B cell (primary cell): ENCODE results near the gene IRF2BPL. TPM values are rescaled to one million over a fixed set of nuclear protein-coding genes. Genes with fewer than 3 reads are reported as not detected.

Experiments
- ATAC-seq: fragments of 200-7000 bp; cut with Tn5 transposase; one replicate; pipeline ENCODE4 v1.10.0; 2021; ENCODE audit warnings: low read depth, mild to moderate bottlenecking, moderate number of reproducible peaks, moderate library complexity
- CTCF ChIA-PET: fragments of 350-600 bp; sonication (Branson Sonifier 250); formaldehyde crosslinking; loops from one replicate; lab custom pipeline; 2021; ENCODE audit warnings: antibody characterized with exemption, inconsistent platforms; lab: Charles Lee
- POLR2A ChIA-PET: fragments of 350-600 bp; sonication (Branson Sonifier 250); formaldehyde crosslinking; loops from one replicate; lab custom pipeline; 2021; ENCODE audit warnings: antibody characterized with exemption; lab: Charles Lee
- DNase-seq: peaks from one replicate; pipeline ENCODE4 v3.0.0; 2013
- H2AFZ ChIP-seq: 2 replicates; pipeline ENCODE4 v1.6.1; 2012; ENCODE audit warnings: mild to moderate bottlenecking, low read depth, low read length; ENCODE audit not compliant: insufficient read depth, poor library complexity, severe bottlenecking
- H3K27ac ChIP-seq, 2 donors: 1 replicate in 1 of 2; 2 replicates in 1 of 2; pipeline ENCODE4 v1.5.1; 2012 to 2013; ENCODE audit warnings: low read length in 2 of 2, mild to moderate bottlenecking in 2 of 2, moderate library complexity in 1 of 2
- H3K27me3 ChIP-seq, 4 experiments: fragments of 200-600 bp in 1 of 4; sonication (generic) in 1 of 4; replicated peaks in 1 of 4; 1 replicate in 2 of 4; 2 replicates in 2 of 4; pipeline versions ENCODE4 v1.6.1 to v1.7.0; 2013 to 2016; ENCODE audit warnings: low read length in 3 of 4, mild to moderate bottlenecking in 2 of 4, mixed read lengths in 1 of 4, moderate library complexity in 1 of 4; ENCODE audit not compliant: insufficient read depth in 4 of 4, control insufficient read depth in 3 of 4; ENCODE audit errors: control extremely low read depth in 1 of 4
- H3K36me3 ChIP-seq, 2 experiments: replicated peaks in 1 of 2; 1 replicate in 1 of 2; 2 replicates in 1 of 2; pipeline versions ENCODE4 v1.6.1 to v1.7.1; 2013; ENCODE audit warnings: low read length in 1 of 2; ENCODE audit not compliant: insufficient read depth in 2 of 2, control insufficient read depth in 1 of 2; ENCODE audit errors: control extremely low read depth in 1 of 2, extremely low read depth in 1 of 2
- H3K4me1 ChIP-seq, 2 donors: fragments of 200-600 bp in 1 of 2; sonication (generic) in 1 of 2; 1 replicate in 1 of 2; 2 replicates in 1 of 2; pipeline versions ENCODE4 v1.5.1 to v1.6.1; 2013 to 2017; ENCODE audit warnings: low read length in 2 of 2; ENCODE audit not compliant: control insufficient read depth in 2 of 2, insufficient read depth in 2 of 2
- H3K4me2 ChIP-seq: replicated peaks from 2 replicates; pipeline ENCODE3; 2012; ENCODE audit warnings: mild to moderate bottlenecking, low read depth, low read length; ENCODE audit not compliant: poor library complexity, severe bottlenecking
- H3K4me3 ChIP-seq, 5 experiments: fragments of 200-600 bp in 1 of 5; sonication (generic) in 1 of 5; 1 replicate in 3 of 5; 2 replicates in 2 of 5; pipeline versions ENCODE4 v1.5.1 to v1.7.0; 2011 to 2016; ENCODE audit warnings: low read length in 4 of 5, mild to moderate bottlenecking in 4 of 5, low read depth in 2 of 5, control low read depth in 1 of 5, moderate library complexity in 1 of 5; ENCODE audit not compliant: insufficient read depth in 1 of 5; ENCODE audit errors: control extremely low read depth in 1 of 5, extremely low read depth in 1 of 5
- H3K79me2 ChIP-seq: fragments of 200-600 bp; sonication (generic); one replicate; pipeline ENCODE4 v1.6.0; 2016; ENCODE audit warnings: low read length; ENCODE audit not compliant: control insufficient read depth, insufficient read depth
- H3K9ac ChIP-seq: fragments of 200-600 bp; sonication (generic); 2 replicates; pipeline ENCODE4 v1.6.1; 2017; ENCODE audit warnings: mild to moderate bottlenecking, low read length, moderate library complexity
- H3K9me3 ChIP-seq, 3 donors: one replicate each; pipeline versions ENCODE4 v1.6.1 to v1.7.1; 2013; ENCODE audit warnings: low read length in 2 of 3; ENCODE audit not compliant: control insufficient read depth in 2 of 3, insufficient read depth in 1 of 3; ENCODE audit errors: control extremely low read depth in 1 of 3
- H4K20me1 ChIP-seq: 2 replicates; pipeline ENCODE4 v1.6.0; 2012; ENCODE audit warnings: mild to moderate bottlenecking, low read length; ENCODE audit not compliant: insufficient read depth, control insufficient read depth, poor library complexity, severe bottlenecking
- H3K27ac Mint-ChIP-seq: one replicate; pipeline ENCODE4 v1.8.0; 2021; ENCODE audit warnings: mixed read lengths
- H3K27me3 Mint-ChIP-seq: one replicate; pipeline ENCODE4 v1.8.0; 2021; ENCODE audit warnings: mixed read lengths
- H3K4me1 Mint-ChIP-seq: one replicate; pipeline ENCODE4 v1.8.0; 2021; ENCODE audit warnings: mixed read lengths
- H3K4me3 Mint-ChIP-seq: one replicate; pipeline ENCODE4 v1.8.0; 2021; ENCODE audit warnings: mixed read lengths
- H3K9me3 Mint-ChIP-seq: one replicate; pipeline ENCODE4 v1.8.0; 2022; ENCODE audit warnings: mixed read lengths; ENCODE audit not compliant: insufficient read depth
- CTCF ChIP-seq: fragments of 200-600 bp; IDR thresholded peaks from one replicate; pipeline ENCODE4 v1.8.0; 2022; ENCODE audit warnings: antibody characterized with exemption, mild to moderate bottlenecking
- EZH2 ChIP-seq: IDR thresholded peaks from 2 replicates; pipeline ENCODE4 v1.6.1; 2012; ENCODE audit warnings: borderline replicate concordance, low read depth, mild to moderate bottlenecking, moderate library complexity, low read length; ENCODE audit not compliant: insufficient read depth, poor library complexity, severe bottlenecking
- WGBS: methylation state at CpG from one replicate; pipeline ENCODE4 v1.1.5; 2013; ENCODE audit warnings: missing lambda C conversion rate; ENCODE audit not compliant: insufficient coverage; 5-methylcytosine and 5-hydroxymethylcytosine counted together
- intact Hi-C: fragments of 100-400 bp; cut with micrococcal nuclease; formaldehyde crosslinking; loops from one replicate; pipeline ENCODE4 v1.10.0; 2022
- polyA plus RNA-seq: library from polyadenylated mRNA; depleted of rRNA; stranded (reverse); fragments of >200 nt; gene quantifications from 2 replicates; pipeline ENCODE4 v1.2.3, GENCODE V29; 2012
- total RNA-seq, 2 donors: library from RNA; stranded (reverse); fragments of 120-200 nt in 1 of 2; gene quantifications; 1 replicate in 1 of 2; 2 replicates in 1 of 2; pipeline versions ENCODE4 v1.2.3 to v1.2.4, GENCODE V29; 2013 to 2022

Gene IRF2BPL
- total and polyA plus RNA-seq, 2 donors (not counting 1 experiment from before 2014, with no cell fraction given): 27.9 to 34.0 TPM

- Histone ChIP-seq H3K27ac (no peak overlapping the region), H3K9ac (no peak overlapping the region), H4K20me1 (no peaks in the 10 kb centered on the region), H3K36me3 (no peaks in the 10 kb centered on the region), H3K9me3 (peaks cover 0 to 8% (median 0%) of the 10 kb centered on the region in 3 donors), H3K79me2 (no peaks in the 10 kb centered on the region), H3K4me1 (peaks cover 4 to 5% of the 10 kb centered on the region in 2 donors), H3K4me2 (no peak overlapping the region), H3K4me3 (no peak overlapping the region), H2AFZ (no peak overlapping the region), H3K27me3 (no peaks in the 10 kb centered on the region)
- TF ChIP-seq CTCF (no peak), EZH2 (no peak)
- no peaks in the 10 kb centered on the region for H3K27me3 Mint-ChIP-seq
- peaks cover 3% of the 10 kb centered on the region for H3K4me1 Mint-ChIP-seq
- no peaks in the 10 kb centered on the region for H3K9me3 Mint-ChIP-seq
- H3K4me3 Mint-ChIP-seq: no peak overlapping the region
- H3K27ac Mint-ChIP-seq: no peak overlapping the region
- 88% methylated on average over 9 of the region's 9 CpGs for WGBS
- CTCF ChIA-PET: interaction anchor here (2.2 to 17.0 kb wide), 4 partner anchors 11 to 186 kb away, joined by 13 to 267 read pairs (median 22); no protein-coding TSS in a partner anchor
- ATAC-seq: no peak
- no peak for DNase-seq
- intact Hi-C loops: no loop called here
- POLR2A ChIA-PET: no interaction called here
These were observed 30.3 kb upstream of the IRF2BPL start for GRCh38 chr14:77058785-77059184.

DNA sequence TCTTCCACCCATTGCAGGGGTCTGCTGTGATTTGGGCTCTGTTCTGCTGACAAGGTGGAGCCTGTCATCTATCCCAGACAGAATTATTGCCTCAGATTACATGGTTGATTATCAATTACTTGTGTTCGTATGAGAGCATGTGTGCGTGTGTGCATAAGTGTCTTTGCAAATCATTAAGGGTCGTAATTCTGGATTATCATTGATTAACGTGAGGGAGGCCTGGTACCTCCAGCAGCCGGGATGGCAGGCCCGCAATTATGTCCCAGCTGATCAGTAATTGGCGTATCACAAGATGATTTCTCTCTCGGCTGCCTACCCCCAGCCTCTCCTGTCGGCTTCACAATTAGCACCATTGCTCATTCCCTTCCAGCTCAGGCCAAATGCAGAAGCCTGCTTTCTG lies 29.6 kb upstream of the IRF2BPL start:
- no peaks in the 10 kb centered on the region for H3K79me2 ChIP-seq
- no peaks in the 10 kb centered on the region for H3K27me3 Mint-ChIP-seq
- ChIA-PET CTCF (interaction anchor here (3.3 to 17.0 kb wide), 3 partner anchors 11 to 183 kb away, joined by 20 to 267 read pairs (median 25); no protein-coding TSS in a partner anchor), POLR2A (no interaction called here)
- no peak overlapping the region for H3K4me2 ChIP-seq
- H3K9me3 Mint-ChIP-seq: no peaks in the 10 kb centered on the region
- no peaks in the 10 kb centered on the region for H3K27me3 ChIP-seq
- no peak overlapping the region for H3K4me3 ChIP-seq
- H3K27ac Mint-ChIP-seq: no peak overlapping the region
- no peak overlapping the region for H3K4me3 Mint-ChIP-seq
- peaks cover 6 to 7% of the 10 kb centered on the region in 2 donors for H3K4me1 ChIP-seq
- ATAC-seq: no peak
- no peak overlapping the region for H2AFZ ChIP-seq
- H4K20me1 ChIP-seq: no peaks in the 10 kb centered on the region
- peaks cover 4% of the 10 kb centered on the region for H3K4me1 Mint-ChIP-seq
- DNase-seq: no peak
- H3K36me3 ChIP-seq: no peaks in the 10 kb centered on the region
- no peak overlapping the region for H3K9ac ChIP-seq
- no peak for TF ChIP-seq EZH2
- TF ChIP-seq CTCF: no peak
- peaks cover 0 to 8% (median 0%) of the 10 kb centered on the region in 3 donors for H3K9me3 ChIP-seq
- intact Hi-C loops: no loop called here
- no peak overlapping the region for H3K27ac ChIP-seq
- WGBS: 96% methylated on average over 8 of the region's 9 CpGs
